ENCODE data around the gene DROSHA. TPM values are rescaled to one million over a fixed set of nuclear protein-coding genes. Genes with fewer than 3 reads are reported as not detected.

Gene DROSHA
- total and polyA plus RNA-seq, 2 of the 4 experiments (the other 2 are of a cell fraction), result 36.4 to 36.5 TPM

DNA sequence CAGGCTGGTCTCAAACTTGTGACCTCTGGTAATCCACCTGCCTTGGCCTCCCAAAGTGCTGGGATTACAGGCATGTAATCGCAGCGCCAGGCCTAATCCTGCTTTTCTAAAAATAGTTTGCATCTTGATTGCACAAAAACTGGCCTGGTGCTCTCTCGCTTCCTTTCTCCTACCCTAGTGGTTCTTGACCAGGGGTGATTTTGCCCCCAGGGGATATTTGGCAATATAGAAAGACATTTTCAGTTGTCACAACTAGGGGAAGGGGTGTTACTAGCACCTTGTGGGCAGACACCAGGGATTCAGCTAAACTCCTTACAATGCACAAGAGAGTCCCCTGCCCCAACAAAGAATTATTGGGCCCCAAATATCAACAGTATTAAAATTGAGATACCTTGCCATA, 139.8 kb downstream of the DROSHA start:
- dilution Hi-C loops (cut with HindIII; ENCODE audit: low sequenced_read_pairs, unreplicated experiment), result no loop called here

More for the DNA sequence above, 139.8 kb downstream of the DROSHA start:
- H2AK9ac ChIP-seq (replicated peaks; ENCODE audit: low read depth, low read length, poor library complexity), result no peak overlapping the region
- H4K8ac ChIP-seq (ENCODE audit: low read depth in 2 of 2, low read length in 2 of 2), result no peak overlapping the region
- CTCF ChIA-PET, result no interaction called here
- H2AFZ ChIP-seq (replicated peaks; ENCODE audit: low read length, poor library complexity), result no peak overlapping the region
- no peaks in the 10 kb centered on the region for H3K4me1 ChIP-seq (ENCODE audit: control insufficient read depth, insufficient read depth, low read length)
- no peak overlapping the region for H2AK5ac ChIP-seq (ENCODE audit: low read depth, low read length)
- H4K91ac ChIP-seq (ENCODE audit: insufficient read depth, low read depth, low read length), result no peak overlapping the region
- H3K56ac ChIP-seq (ENCODE audit: extremely low read depth, insufficient read depth, low read length), result no peak overlapping the region
- no peak overlapping the region for H3K27ac ChIP-seq (ENCODE audit: insufficient read depth, low read length)
- H4K5ac ChIP-seq (ENCODE audit: low read depth, low read length), result no peak overlapping the region
- ATAC-seq (ENCODE audit: low read depth) (no peak), DNase-seq (no peak)
- H3K23ac ChIP-seq (ENCODE audit: low read depth, low read length), result no peak overlapping the region
- H3K27me3 ChIP-seq (ENCODE audit: control insufficient read depth, insufficient read depth, low read length), result no peaks in the 10 kb centered on the region
- H3K9ac ChIP-seq (ENCODE audit: low read depth, low read length), result no peak overlapping the region
- no peak overlapping the region for H3K4me3 ChIP-seq (ENCODE audit: insufficient read depth, low read depth, low read length)
- no peak overlapping the region for H2BK120ac ChIP-seq (ENCODE audit: low read depth, low read length)
- intact Hi-C loops (cut with micrococcal nuclease), result no loop called here
- H2BK5ac ChIP-seq (ENCODE audit: low read depth, low read length, poor library complexity, severe bottlenecking), result no peak overlapping the region
- no peaks in the 10 kb centered on the region for H4K20me1 ChIP-seq (ENCODE audit: insufficient read depth, low read length)
- in situ Hi-C loops (cut with MboI; ENCODE audit: low sequenced_read_pairs), result no loop called here
- WGBS, 2 experiments (ENCODE audit: extremely low coverage in 2 of 2, insufficient read length in 1 of 2), result 100% methylated on average over 1 of the region's 3 CpGs; no CpG with 5 or more reads in 1 of the 2 experiments
- no peak overlapping the region for H2BK20ac ChIP-seq (ENCODE audit: low read depth, low read length)
- H3K9me1 ChIP-seq (ENCODE audit: insufficient read depth, low read length), result no peaks in the 10 kb centered on the region
- POLR2A ChIA-PET (ENCODE audit: unreplicated experiment), result no interaction called here
- peaks cover 13% of the 10 kb centered on the region for H3K9me3 ChIP-seq (ENCODE audit: control insufficient read depth, insufficient read depth, low read length)
- H3K14ac ChIP-seq (replicated peaks; ENCODE audit: low read depth, low read length), result no peak overlapping the region
- BruUV-seq (replicated peaks), result no TSS peak
- no peaks in the 10 kb centered on the region for H3K79me1 ChIP-seq (ENCODE audit: low read depth in 1 of 2, low read length in 2 of 2)
- H3K4me2 ChIP-seq (ENCODE audit: low read depth, low read length), result no peak overlapping the region
- H3K4ac ChIP-seq (ENCODE audit: low read depth, low read length), result no peak overlapping the region
- no peak overlapping the region for H2BK15ac ChIP-seq (ENCODE audit: low read depth, low read length)
- H3K36me3 ChIP-seq (ENCODE audit: control insufficient read depth, insufficient read depth, low read length), result no peaks in the 10 kb centered on the region
- no peak for TF ChIP-seq MXI1 (IDR thresholded peaks at IDR 0.05; ENCODE audit: borderline replicate concordance, low read depth, low read length)
- no peak for TF ChIP-seq POLR2A (IDR thresholded peaks at IDR 0.05; ENCODE audit: low read depth, low read length)
- TF ChIP-seq CEBPB (IDR thresholded peaks at IDR 0.05; ENCODE audit: low read depth, low read length), result no peak
- no peak for TF ChIP-seq SMC3 (IDR thresholded peaks at IDR 0.05; ENCODE audit: low read depth, low read length)
- TF ChIP-seq MAFK (IDR thresholded peaks at IDR 0.05; ENCODE audit: low read depth, low read length), result no peak
- TF ChIP-seq, protein P1, sequence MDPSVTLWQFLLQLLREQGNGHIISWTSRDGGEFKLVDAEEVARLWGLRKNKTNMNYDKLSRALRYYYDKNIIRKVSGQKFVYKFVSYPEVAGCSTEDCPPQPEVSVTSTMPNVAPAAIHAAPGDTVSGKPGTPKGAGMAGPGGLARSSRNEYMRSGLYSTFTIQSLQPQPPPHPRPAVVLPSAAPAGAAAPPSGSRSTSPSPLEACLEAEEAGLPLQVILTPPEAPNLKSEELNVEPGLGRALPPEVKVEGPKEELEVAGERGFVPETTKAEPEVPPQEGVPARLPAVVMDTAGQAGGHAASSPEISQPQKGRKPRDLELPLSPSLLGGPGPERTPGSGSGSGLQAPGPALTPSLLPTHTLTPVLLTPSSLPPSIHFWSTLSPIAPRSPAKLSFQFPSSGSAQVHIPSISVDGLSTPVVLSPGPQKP (IDR thresholded peaks at IDR 0.05; ENCODE audit: borderline replicate concordance, low read depth, low read length), result no peak
- no peak for TF ChIP-seq BHLHE40 (IDR thresholded peaks at IDR 0.05; ENCODE audit: low read depth, low read length)
- TF ChIP-seq, protein P2, sequence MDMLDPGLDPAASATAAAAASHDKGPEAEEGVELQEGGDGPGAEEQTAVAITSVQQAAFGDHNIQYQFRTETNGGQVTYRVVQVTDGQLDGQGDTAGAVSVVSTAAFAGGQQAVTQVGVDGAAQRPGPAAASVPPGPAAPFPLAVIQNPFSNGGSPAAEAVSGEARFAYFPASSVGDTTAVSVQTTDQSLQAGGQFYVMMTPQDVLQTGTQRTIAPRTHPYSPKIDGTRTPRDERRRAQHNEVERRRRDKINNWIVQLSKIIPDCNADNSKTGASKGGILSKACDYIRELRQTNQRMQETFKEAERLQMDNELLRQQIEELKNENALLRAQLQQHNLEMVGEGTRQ (IDR thresholded peaks at IDR 0.05; ENCODE audit: low read depth, low read length), result no peak
- no peak for TF ChIP-seq MAZ (IDR thresholded peaks at IDR 0.05; ENCODE audit: borderline replicate concordance, low read depth, low read length)
- TF ChIP-seq CHD1 (IDR thresholded peaks at IDR 0.05; ENCODE audit: low read depth, low read length), result no peak
- TF ChIP-seq RCOR1 (IDR thresholded peaks at IDR 0.05; ENCODE audit: insufficient replicate concordance, low read length), result no peak
- TF ChIP-seq FOS (IDR thresholded peaks at IDR 0.05; ENCODE audit: low read depth, low read length), result no peak
- TF ChIP-seq, protein P3, sequence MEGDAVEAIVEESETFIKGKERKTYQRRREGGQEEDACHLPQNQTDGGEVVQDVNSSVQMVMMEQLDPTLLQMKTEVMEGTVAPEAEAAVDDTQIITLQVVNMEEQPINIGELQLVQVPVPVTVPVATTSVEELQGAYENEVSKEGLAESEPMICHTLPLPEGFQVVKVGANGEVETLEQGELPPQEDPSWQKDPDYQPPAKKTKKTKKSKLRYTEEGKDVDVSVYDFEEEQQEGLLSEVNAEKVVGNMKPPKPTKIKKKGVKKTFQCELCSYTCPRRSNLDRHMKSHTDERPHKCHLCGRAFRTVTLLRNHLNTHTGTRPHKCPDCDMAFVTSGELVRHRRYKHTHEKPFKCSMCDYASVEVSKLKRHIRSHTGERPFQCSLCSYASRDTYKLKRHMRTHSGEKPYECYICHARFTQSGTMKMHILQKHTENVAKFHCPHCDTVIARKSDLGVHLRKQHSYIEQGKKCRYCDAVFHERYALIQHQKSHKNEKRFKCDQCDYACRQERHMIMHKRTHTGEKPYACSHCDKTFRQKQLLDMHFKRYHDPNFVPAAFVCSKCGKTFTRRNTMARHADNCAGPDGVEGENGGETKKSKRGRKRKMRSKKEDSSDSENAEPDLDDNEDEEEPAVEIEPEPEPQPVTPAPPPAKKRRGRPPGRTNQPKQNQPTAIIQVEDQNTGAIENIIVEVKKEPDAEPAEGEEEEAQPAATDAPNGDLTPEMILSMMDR (conservative IDR thresholded peaks at IDR 0.05; ENCODE audit: low read depth, low read length), result no peak
- TF ChIP-seq NFE2L2 (IDR thresholded peaks at IDR 0.05; ENCODE audit: low read depth, low read length), result no peak
- TF ChIP-seq RAD21 (IDR thresholded peaks at IDR 0.05; ENCODE audit: low read length), result no peak
- no peak for TF ChIP-seq RFX5 (IDR thresholded peaks at IDR 0.05; ENCODE audit: low read depth, low read length)
- no peak overlapping the region for H3K18ac ChIP-seq (ENCODE audit: low read depth, low read length)
